MCF 10A (cell line): ENCODE measurements around the gene NUAK2. TPM values are rescaled to one million over a fixed set of nuclear protein-coding genes. Genes with fewer than 3 reads are reported as not detected.
A peak's percentile ranks its signal among the peaks of the same experiment; 100 is the strongest.

Source experiments
- BruUV-seq: library from RNA; stranded (reverse); fragments of 400-500 nt; replicated peaks from 2 replicates; lab custom pipeline; 2021; lab: Mats Ljungman, UMichigan
- CTCF ChIA-PET: fragments of 300-600 bp; sonication (Branson Sonifier 250); formaldehyde crosslinking; extraction: SDS; loops from one replicate; lab custom pipeline; 2021; ENCODE audit warnings: antibody characterized with exemption, inconsistent platforms; lab: Yijun Ruan, JAX
- POLR2A ChIA-PET: fragments of 300-600, 350-650 bp; sonication (Branson Sonifier 250); formaldehyde crosslinking; extraction: SDS; loops from one replicate; lab custom pipeline; 2020; ENCODE audit warnings: antibody characterized with exemption, inconsistent platforms; lab: Yijun Ruan, JAX
- DNase-seq: peaks from one replicate; pipeline ENCODE4 v3.0.0-alpha.2; 2018; ENCODE audit not compliant: unreplicated experiment
- H3K27ac Mint-ChIP-seq: one replicate; pipeline ENCODE4 v1.8.0; 2022; ENCODE audit warnings: mild to moderate bottlenecking, low read depth, mixed read lengths; ENCODE audit not compliant: unreplicated experiment
- H3K27me3 Mint-ChIP-seq: one replicate; pipeline ENCODE4 v1.8.0; 2022; ENCODE audit warnings: mixed read lengths; ENCODE audit not compliant: insufficient read depth, unreplicated experiment
- H3K36me3 Mint-ChIP-seq: one replicate; pipeline ENCODE4 v1.8.0; 2022; ENCODE audit warnings: mild to moderate bottlenecking, moderate library complexity, mixed read lengths; ENCODE audit not compliant: insufficient read depth, unreplicated experiment
- H3K4me1 Mint-ChIP-seq: one replicate; pipeline ENCODE4 v1.8.0; 2022; ENCODE audit warnings: mixed read lengths; ENCODE audit not compliant: insufficient read depth, unreplicated experiment
- H3K4me3 Mint-ChIP-seq: one replicate; pipeline ENCODE4 v1.8.0; 2022; ENCODE audit warnings: mild to moderate bottlenecking, moderate library complexity, mixed read lengths; ENCODE audit not compliant: unreplicated experiment
- H3K9me3 Mint-ChIP-seq: one replicate; pipeline ENCODE4 v1.8.0; 2022; ENCODE audit warnings: mixed read lengths; ENCODE audit not compliant: unreplicated experiment
- CTCF ChIP-seq: fragments of 200-600 bp; IDR thresholded peaks from one replicate; pipeline ENCODE4 v1.8.0; 2022; ENCODE audit warnings: antibody characterized with exemption, mild to moderate bottlenecking; ENCODE audit not compliant: unreplicated experiment
- intact Hi-C: fragments of 100-400 bp; cut with micrococcal nuclease; formaldehyde crosslinking; loops from 2 replicates; pipeline ENCODE4 v1.14.1; 2022
- total RNA-seq: library from RNA; stranded (reverse); gene quantifications from 2 replicates; pipeline ENCODE4 v1.2.3, GENCODE V29; 2022

The NUAK2 gene
- total RNA-seq, 1 experiment from 2014 or later: 6.0 TPM

- no peaks in the 10 kb centered on the region for H3K36me3 Mint-ChIP-seq
- peak; percentile 35 for TF ChIP-seq CTCF
- H3K9me3 Mint-ChIP-seq: no peaks in the 10 kb centered on the region
- peak overlapping the region; percentile 11 for H3K27ac Mint-ChIP-seq
- DNase-seq: peak; percentile 74
- CTCF ChIA-PET: interaction anchor here (0.6 to 17.4 kb wide), 26 partner anchors 14 to 395 kb away, joined by 3 to 393 read pairs (median 4); partner anchors contain the start of gene NUAK2
- POLR2A ChIA-PET: interaction anchor here (0.6 to 2.5 kb wide), 8 partner anchors 9 to 133 kb away, joined by 3 to 24 read pairs (median 4); no protein-coding TSS in a partner anchor
- BruUV-seq: no TSS peak
- peaks cover under 1% of the 10 kb centered on the region for H3K27me3 Mint-ChIP-seq
- no peak overlapping the region for H3K4me3 Mint-ChIP-seq
- peaks cover 20% of the 10 kb centered on the region for H3K4me1 Mint-ChIP-seq
- intact Hi-C loops: loop anchor here (1.0 kb wide), 1 partner anchor 17 kb away; no protein-coding TSS in a partner anchor
These were observed 30.6 kb upstream of the NUAK2 start for GRCh38 chr1:205351984-205352713.

GRCh38 chr1:205350691-205351141, 29.2 kb upstream of the NUAK2 start:
- Mint-ChIP-seq H3K9me3 (no peaks in the 10 kb centered on the region), H3K27me3 (no peaks in the 10 kb centered on the region), H3K27ac (no peak overlapping the region), H3K4me3 (no peak overlapping the region), H3K36me3 (no peaks in the 10 kb centered on the region), H3K4me1 (peaks cover 20% of the 10 kb centered on the region)
- intact Hi-C loops: no loop called here
- TF ChIP-seq CTCF: no peak
- no TSS peak for BruUV-seq
- POLR2A ChIA-PET: interaction anchor here (0.6 kb wide), 1 partner anchor 79 kb away, joined by 3 read pairs; no protein-coding TSS in a partner anchor
- CTCF ChIA-PET: interaction anchor here (0.5 to 17.4 kb wide), 15 partner anchors 13 to 250 kb away, joined by 3 to 393 read pairs (median 5); no protein-coding TSS in a partner anchor
- DNase-seq: no peak

DNA sequence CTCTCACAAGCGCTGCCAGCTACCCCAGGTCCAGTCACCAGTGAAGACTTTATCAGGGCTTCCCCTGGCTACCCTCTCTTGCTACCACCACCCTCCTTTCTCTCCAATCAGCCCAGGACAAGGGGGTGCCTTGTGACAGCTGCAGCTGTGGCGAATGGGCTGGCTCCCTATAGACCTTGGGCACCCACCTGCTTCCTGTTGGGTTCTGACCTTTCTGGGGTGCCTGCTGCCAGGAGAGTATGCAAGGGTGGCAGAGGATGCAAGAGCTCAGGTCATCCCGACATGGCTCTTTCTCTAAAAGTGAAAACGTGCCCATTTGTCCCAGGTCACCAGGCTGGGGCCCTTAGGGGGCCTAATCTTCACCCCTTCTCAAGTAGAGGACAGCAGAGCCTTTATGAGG, 28.6 kb upstream of the NUAK2 start:
- no peaks in the 10 kb centered on the region for H3K36me3 Mint-ChIP-seq
- peaks cover 16% of the 10 kb centered on the region for H3K4me1 Mint-ChIP-seq
- H3K27me3 Mint-ChIP-seq: peaks cover 2% of the 10 kb centered on the region
- no peaks in the 10 kb centered on the region for H3K9me3 Mint-ChIP-seq
- no peak overlapping the region for H3K4me3 Mint-ChIP-seq
- DNase-seq: no peak
- POLR2A ChIA-PET: no interaction called here
- no TSS peak for BruUV-seq
- no peak for TF ChIP-seq CTCF
- intact Hi-C loops: no loop called here
- H3K27ac Mint-ChIP-seq: no peak overlapping the region
- CTCF ChIA-PET: interaction anchor here (0.5 to 17.4 kb wide), 11 partner anchors 12 to 250 kb away, joined by 3 to 393 read pairs (median 28); no protein-coding TSS in a partner anchor
